Neutrophil (primary cell): ENCODE measurements around the gene ECHS1.

Experiments used
- H3K27ac ChIP-seq: fragments of 200-600 bp; sonication (generic); 2 replicates; pipeline ENCODE4 v1.5.1; 2016; ENCODE audit warnings: mild to moderate bottlenecking, moderate library complexity
- H3K27me3 ChIP-seq: fragments of 200-600 bp; sonication (generic); 2 replicates; pipeline ENCODE4 v1.6.0; 2016; ENCODE audit warnings: mild to moderate bottlenecking
- H3K36me3 ChIP-seq: fragments of 200-600 bp; sonication (generic); 2 replicates; pipeline ENCODE4 v1.5.1; 2017
- H3K4me1 ChIP-seq, 2 experiments: fragments of 200-600 bp in 1 of 2; sonication (generic) in 1 of 2; 1 replicate in 1 of 2; 2 replicates in 1 of 2; pipeline versions ENCODE4 v1.5.1 to v1.6.1; 2013 to 2016; ENCODE audit warnings: low read depth in 1 of 2, low read length in 1 of 2, mild to moderate bottlenecking in 1 of 2, moderate library complexity in 1 of 2; ENCODE audit not compliant: control insufficient read depth in 1 of 2, insufficient read depth in 1 of 2
- H3K4me3 ChIP-seq, 2 experiments: fragments of 200-600 bp in 1 of 2; sonication (generic) in 1 of 2; 1 replicate in 1 of 2; 2 replicates in 1 of 2; pipeline ENCODE4 v1.5.1; 2013 to 2016; ENCODE audit warnings: low read depth in 1 of 2, low read length in 1 of 2, mild to moderate bottlenecking in 1 of 2, moderate library complexity in 1 of 2
- H3K9me3 ChIP-seq: fragments of 200-600 bp; sonication (generic); 2 replicates; pipeline ENCODE4 v1.5.1; 2016
- CTCF ChIP-seq: fragments of 200-600 bp; sonication (generic); IDR thresholded peaks from 2 replicates; pipeline ENCODE4 v1.5.1; 2016; ENCODE audit warnings: antibody characterized with exemption

Gene ECHS1

GRCh38 chr10:133361227-133361626 is 11.9 kb downstream of the ECHS1 start:
- Histone ChIP-seq H3K27ac (no peak overlapping the region), H3K36me3 (peaks cover 40% of the 10 kb centered on the region), H3K9me3 (no peaks in the 10 kb centered on the region), H3K4me3 (no peak overlapping the region), H3K4me1 (peaks cover 12 to 13% of the 10 kb centered on the region in 2 experiments), H3K27me3 (peaks cover 23% of the 10 kb centered on the region)
- TF ChIP-seq CTCF = no peak

DNA sequence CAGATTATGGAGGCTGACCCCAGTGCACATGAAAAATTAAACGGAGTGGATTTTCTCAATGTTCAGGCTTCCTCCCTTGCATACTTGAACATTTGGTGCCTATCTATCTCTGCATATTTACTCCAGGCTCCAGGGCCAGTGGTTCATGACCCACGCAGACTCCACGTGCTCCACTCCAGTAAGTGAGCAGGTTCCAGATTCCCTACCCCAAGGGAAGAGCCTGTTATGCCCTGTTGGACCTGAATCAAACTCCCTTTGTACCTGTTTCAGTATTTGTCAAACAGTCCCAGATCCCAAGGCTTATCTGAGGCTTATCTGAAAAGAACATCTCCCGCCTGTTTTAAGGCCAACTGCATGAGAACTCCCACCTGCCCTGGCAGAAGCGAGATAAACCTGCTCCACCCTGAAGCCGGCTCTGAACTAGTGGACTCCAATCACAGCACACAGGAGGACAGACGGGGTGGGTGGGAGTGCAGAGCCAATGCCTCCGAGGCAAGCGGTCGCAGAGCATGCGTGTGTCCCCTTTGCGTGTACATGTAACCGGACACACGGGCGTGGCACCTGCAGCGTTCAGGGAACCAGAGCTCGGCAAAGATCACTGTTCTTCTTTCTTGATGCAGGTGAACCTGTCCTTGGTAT is 13.1 kb downstream of the ECHS1 start:
- Histone ChIP-seq H3K9me3 (no peaks in the 10 kb centered on the region), H3K36me3 (peaks cover 28% of the 10 kb centered on the region), H3K4me3 (no peak overlapping the region), H3K4me1 (peaks cover 12 to 13% of the 10 kb centered on the region in 2 experiments), H3K27me3 (peaks cover 35% of the 10 kb centered on the region), H3K27ac (no peak overlapping the region)
- TF ChIP-seq CTCF = no peak

- peaks cover 12 to 13% of the 10 kb centered on the region in 2 experiments for H3K4me1 ChIP-seq
- H3K4me3 ChIP-seq = no peak overlapping the region
- H3K27me3 ChIP-seq = peaks cover 37% of the 10 kb centered on the region
- no peak overlapping the region for H3K27ac ChIP-seq
- H3K9me3 ChIP-seq = no peaks in the 10 kb centered on the region
- H3K36me3 ChIP-seq = peaks cover 23% of the 10 kb centered on the region
- no peak for TF ChIP-seq CTCF
These were observed 13.6 kb downstream of the ECHS1 start for GRCh38 chr10:133359554-133359971.

DNA sequence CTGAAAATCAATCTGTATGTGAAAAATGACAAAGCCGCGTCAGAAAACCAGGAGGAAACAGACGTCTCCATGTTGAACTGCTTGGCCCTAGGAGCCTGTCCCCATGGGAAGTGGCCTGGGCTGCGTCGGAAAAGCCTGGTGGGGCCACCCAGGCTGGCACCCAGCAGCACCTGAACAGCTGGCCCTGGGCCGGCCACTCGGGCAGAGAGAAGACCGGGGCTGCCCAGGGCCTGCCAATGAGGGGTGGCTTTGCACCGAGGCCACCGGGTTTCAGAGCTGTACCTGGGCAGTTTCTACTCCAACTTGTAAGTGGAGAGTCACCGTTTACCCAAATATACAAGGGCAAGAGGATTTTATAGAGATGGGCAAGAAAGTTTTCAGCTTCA is 14.2 kb downstream of the ECHS1 start:
- Histone ChIP-seq H3K27me3 (peaks cover 37% of the 10 kb centered on the region), H3K9me3 (no peaks in the 10 kb centered on the region), H3K36me3 (peaks cover 19% of the 10 kb centered on the region), H3K4me1 (peaks cover 12 to 13% of the 10 kb centered on the region in 2 experiments), H3K27ac (no peak overlapping the region), H3K4me3 (no peak overlapping the region)
- no peak for TF ChIP-seq CTCF

GRCh38 chr10:133358162-133358924 is 14.8 kb downstream of the ECHS1 start:
- Histone ChIP-seq H3K27ac (no peak overlapping the region), H3K27me3 (peaks cover 37% of the 10 kb centered on the region)
- TF ChIP-seq CTCF = no peak

More at GRCh38 chr10:133358162-133358924, 14.8 kb downstream of the ECHS1 start:
- Histone ChIP-seq H3K4me3 (no peak overlapping the region), H3K9me3 (no peaks in the 10 kb centered on the region), H3K4me1 (peaks cover 12 to 13% of the 10 kb centered on the region in 2 experiments), H3K36me3 (peaks cover 16% of the 10 kb centered on the region)
